Measurements from ENCODE around the gene TGIF2. TPM values are rescaled to one million over a fixed set of nuclear protein-coding genes. Genes with fewer than 3 reads are reported as not detected.

TGIF2 gene
- total and polyA plus RNA-seq, 2 of the 13 experiments (the other 11 are each of a cell fraction or from before 2014, with no cell fraction given) = 41.3 to 53.9 TPM

DNA sequence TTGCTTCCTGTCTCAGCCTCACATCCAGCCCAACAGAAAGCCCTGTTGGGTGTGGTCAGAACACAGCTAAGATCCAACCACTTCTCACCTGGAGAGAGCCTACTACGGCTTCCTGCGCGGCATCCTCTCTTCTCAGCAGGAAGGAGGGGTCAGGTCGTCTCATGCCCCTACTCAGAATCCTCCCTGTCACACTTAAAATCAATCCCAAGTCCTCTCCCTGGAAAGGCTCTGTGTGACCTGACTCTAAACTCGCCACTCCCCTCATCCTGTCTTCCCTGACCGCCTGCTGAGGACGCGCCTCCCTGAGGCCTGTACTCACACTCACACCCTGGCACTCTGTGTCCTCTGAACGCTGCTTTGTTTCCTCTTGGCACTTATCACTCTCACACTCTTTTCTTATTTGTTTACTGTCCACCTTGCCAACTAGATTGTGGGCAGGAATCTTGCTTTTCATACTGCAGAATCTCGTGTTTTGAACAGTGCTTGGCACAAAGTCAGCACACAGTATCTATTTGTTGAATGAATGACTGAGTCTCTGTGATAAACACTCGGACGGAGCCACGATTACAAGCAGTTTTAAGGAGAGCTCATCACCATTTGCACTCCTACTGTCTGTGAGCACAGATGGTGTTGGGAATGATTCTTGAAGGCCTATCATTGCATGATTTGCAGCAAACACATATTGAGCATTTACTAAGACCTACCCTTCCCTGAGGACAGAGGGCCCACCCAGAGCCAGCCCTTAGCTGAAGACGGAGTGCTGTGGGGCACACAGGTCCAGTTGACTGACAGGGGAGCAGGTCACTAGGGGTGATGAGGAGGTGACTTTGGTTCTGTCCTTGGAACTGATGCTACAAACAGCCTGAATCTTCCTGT, 50.9 kb downstream of the TGIF2 start (continued):
- TF ChIP-seq, protein P1, sequence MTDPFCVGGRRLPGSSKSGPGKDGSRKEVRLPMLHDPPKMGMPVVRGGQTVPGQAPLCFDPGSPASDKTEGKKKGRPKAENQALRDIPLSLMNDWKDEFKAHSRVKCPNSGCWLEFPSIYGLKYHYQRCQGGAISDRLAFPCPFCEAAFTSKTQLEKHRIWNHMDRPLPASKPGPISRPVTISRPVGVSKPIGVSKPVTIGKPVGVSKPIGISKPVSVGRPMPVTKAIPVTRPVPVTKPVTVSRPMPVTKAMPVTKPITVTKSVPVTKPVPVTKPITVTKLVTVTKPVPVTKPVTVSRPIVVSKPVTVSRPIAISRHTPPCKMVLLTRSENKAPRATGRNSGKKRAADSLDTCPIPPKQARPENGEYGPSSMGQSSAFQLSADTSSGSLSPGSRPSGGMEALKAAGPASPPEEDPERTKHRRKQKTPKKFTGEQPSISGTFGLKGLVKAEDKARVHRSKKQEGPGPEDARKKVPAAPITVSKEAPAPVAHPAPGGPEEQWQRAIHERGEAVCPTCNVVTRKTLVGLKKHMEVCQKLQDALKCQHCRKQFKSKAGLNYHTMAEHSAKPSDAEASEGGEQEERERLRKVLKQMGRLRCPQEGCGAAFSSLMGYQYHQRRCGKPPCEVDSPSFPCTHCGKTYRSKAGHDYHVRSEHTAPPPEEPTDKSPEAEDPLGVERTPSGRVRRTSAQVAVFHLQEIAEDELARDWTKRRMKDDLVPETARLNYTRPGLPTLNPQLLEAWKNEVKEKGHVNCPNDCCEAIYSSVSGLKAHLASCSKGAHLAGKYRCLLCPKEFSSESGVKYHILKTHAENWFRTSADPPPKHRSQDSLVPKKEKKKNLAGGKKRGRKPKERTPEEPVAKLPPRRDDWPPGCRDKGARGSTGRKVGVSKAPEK (CRISPR knock-in tag; IDR thresholded peaks at IDR 0.05; ENCODE audit: borderline replicate concordance) = 0 out of 2 replicates have a peak, but pooled peaks have one; percentile 31
- TF ChIP-seq, protein P2, sequence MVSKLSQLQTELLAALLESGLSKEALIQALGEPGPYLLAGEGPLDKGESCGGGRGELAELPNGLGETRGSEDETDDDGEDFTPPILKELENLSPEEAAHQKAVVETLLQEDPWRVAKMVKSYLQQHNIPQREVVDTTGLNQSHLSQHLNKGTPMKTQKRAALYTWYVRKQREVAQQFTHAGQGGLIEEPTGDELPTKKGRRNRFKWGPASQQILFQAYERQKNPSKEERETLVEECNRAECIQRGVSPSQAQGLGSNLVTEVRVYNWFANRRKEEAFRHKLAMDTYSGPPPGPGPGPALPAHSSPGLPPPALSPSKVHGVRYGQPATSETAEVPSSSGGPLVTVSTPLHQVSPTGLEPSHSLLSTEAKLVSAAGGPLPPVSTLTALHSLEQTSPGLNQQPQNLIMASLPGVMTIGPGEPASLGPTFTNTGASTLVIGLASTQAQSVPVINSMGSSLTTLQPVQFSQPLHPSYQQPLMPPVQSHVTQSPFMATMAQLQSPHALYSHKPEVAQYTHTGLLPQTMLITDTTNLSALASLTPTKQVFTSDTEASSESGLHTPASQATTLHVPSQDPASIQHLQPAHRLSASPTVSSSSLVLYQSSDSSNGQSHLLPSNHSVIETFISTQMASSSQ (IDR thresholded peaks at IDR 0.05; ENCODE audit: low read depth) = no peak
- TF ChIP-seq, protein P2 (CRISPR knock-in tag; IDR thresholded peaks at IDR 0.05; ENCODE audit: borderline replicate concordance) = no peak
- peak; percentile 38; the same call in 1 of the 2 replicates for TF ChIP-seq SP4 (CRISPR knock-in tag; IDR thresholded peaks at IDR 0.05)
- TF ChIP-seq, protein P3, sequence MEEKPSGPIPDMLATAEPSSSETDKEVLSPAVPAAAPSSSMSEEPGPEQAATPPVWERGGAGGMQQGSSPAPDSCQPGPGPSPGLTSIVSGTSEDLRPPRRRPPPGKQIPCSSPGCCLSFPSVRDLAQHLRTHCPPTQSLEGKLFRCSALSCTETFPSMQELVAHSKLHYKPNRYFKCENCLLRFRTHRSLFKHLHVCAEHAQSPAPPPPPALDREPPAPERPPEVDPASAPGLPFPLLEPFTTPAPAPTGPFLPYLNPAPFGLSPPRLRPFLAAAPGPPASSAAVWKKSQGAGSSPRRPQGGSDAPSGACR (CRISPR knock-in tag; IDR thresholded peaks at IDR 0.05) = no peak
- no peak for TF ChIP-seq U2AF2 (IDR thresholded peaks at IDR 0.05; ENCODE audit: low read depth, low read length)
- TF ChIP-seq CENPX (CRISPR knock-in tag; IDR thresholded peaks at IDR 0.05) = no peak
- no peak for TF ChIP-seq PHB2 (IDR thresholded peaks at IDR 0.05; ENCODE audit: partially characterized antibody)
- no peak for TF ChIP-seq MTF2 (CRISPR knock-in tag; IDR thresholded peaks at IDR 0.05; ENCODE audit: borderline replicate concordance)
- TF ChIP-seq CBX5 (CRISPR knock-in tag; IDR thresholded peaks at IDR 0.05; ENCODE audit: borderline replicate concordance) = peak; percentile 56; the same call in 1 of the 2 replicates
- TF ChIP-seq ZNF773 (CRISPR knock-in tag; IDR thresholded peaks at IDR 0.05; ENCODE audit: borderline replicate concordance) = no peak
- TF ChIP-seq, protein P4, sequence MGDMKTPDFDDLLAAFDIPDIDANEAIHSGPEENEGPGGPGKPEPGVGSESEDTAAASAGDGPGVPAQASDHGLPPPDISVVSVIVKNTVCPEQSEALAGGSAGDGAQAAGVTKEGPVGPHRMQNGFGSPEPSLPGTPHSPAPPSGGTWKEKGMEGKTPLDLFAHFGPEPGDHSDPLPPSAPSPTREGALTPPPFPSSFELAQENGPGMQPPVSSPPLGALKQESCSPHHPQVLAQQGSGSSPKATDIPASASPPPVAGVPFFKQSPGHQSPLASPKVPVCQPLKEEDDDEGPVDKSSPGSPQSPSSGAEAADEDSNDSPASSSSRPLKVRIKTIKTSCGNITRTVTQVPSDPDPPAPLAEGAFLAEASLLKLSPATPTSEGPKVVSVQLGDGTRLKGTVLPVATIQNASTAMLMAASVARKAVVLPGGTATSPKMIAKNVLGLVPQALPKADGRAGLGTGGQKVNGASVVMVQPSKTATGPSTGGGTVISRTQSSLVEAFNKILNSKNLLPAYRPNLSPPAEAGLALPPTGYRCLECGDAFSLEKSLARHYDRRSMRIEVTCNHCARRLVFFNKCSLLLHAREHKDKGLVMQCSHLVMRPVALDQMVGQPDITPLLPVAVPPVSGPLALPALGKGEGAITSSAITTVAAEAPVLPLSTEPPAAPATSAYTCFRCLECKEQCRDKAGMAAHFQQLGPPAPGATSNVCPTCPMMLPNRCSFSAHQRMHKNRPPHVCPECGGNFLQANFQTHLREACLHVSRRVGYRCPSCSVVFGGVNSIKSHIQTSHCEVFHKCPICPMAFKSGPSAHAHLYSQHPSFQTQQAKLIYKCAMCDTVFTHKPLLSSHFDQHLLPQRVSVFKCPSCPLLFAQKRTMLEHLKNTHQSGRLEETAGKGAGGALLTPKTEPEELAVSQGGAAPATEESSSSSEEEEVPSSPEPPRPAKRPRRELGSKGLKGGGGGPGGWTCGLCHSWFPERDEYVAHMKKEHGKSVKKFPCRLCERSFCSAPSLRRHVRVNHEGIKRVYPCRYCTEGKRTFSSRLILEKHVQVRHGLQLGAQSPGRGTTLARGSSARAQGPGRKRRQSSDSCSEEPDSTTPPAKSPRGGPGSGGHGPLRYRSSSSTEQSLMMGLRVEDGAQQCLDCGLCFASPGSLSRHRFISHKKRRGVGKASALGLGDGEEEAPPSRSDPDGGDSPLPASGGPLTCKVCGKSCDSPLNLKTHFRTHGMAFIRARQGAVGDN (CRISPR knock-in tag; IDR thresholded peaks at IDR 0.05) = peak; percentile 57
- no peak for TF ChIP-seq ZNF629 (CRISPR knock-in tag; conservative IDR thresholded peaks at IDR 0.05)
- TF ChIP-seq SRF (IDR thresholded peaks at IDR 0.05; ENCODE audit: low read depth, low read length) = no peak
- TF ChIP-seq SP2 (CRISPR knock-in tag; IDR thresholded peaks at IDR 0.05) = 0 out of 2 replicates have a peak, but pooled peaks have one; percentile 17
- TF ChIP-seq PPARG (CRISPR knock-in tag; conservative IDR thresholded peaks at IDR 0.05) = peak; percentile 41; the same call in 1 of the 2 replicates
- TF ChIP-seq FOXP1 (IDR thresholded peaks at IDR 0.05) = no peak
- 0 out of 2 replicates have a peak, but pooled peaks have one; percentile 19 for TF ChIP-seq FOXP1 (CRISPR knock-in tag; IDR thresholded peaks at IDR 0.05)
